Activated B cell treated with CpG ODN at 0.5 μM for 24 hours (primary cell): Measurements from ENCODE around the gene SHISAL2B. TPM values are rescaled to one million over a fixed set of nuclear protein-coding genes. Genes with fewer than 3 reads are reported as not detected.
"Not testable (repeated sequence)": the region's sequence is repeated elsewhere in the genome, so short reads cannot be mapped to it uniquely, and the experiment has no call there.

Source experiments
- ATAC-seq: fragments of 200-7000 bp; cut with Tn5 transposase; one replicate; pipeline ENCODE4 v1.10.0; 2021; ENCODE audit warnings: low read depth, mild to moderate bottlenecking, moderate library complexity
- CTCF ChIA-PET: fragments of 350-600 bp; sonication (Branson Sonifier 250); formaldehyde crosslinking; loops from one replicate; lab custom pipeline; 2021; ENCODE audit warnings: antibody characterized with exemption; lab: Charles Lee
- POLR2A ChIA-PET: fragments of 350-600 bp; sonication (Branson Sonifier 250); formaldehyde crosslinking; loops from one replicate; lab custom pipeline; 2021; ENCODE audit warnings: antibody characterized with exemption; lab: Charles Lee
- DNase-seq: peaks from one replicate; pipeline ENCODE4 v3.0.0; 2022
- H3K27ac Mint-ChIP-seq: one replicate; pipeline ENCODE4 v1.8.0; 2020; ENCODE audit warnings: mixed read lengths
- H3K27me3 Mint-ChIP-seq: one replicate; pipeline ENCODE4 v1.8.0; 2021; ENCODE audit warnings: mixed read lengths
- H3K36me3 Mint-ChIP-seq: one replicate; pipeline ENCODE4 v1.8.0; 2021; ENCODE audit warnings: low read depth, mixed read lengths
- H3K4me1 Mint-ChIP-seq: one replicate; pipeline ENCODE4 v1.8.0; 2021; ENCODE audit warnings: mixed read lengths
- H3K4me3 Mint-ChIP-seq: one replicate; pipeline ENCODE4 v1.8.0; 2020; ENCODE audit warnings: mild to moderate bottlenecking, mixed read lengths
- H3K9me3 Mint-ChIP-seq: one replicate; pipeline ENCODE4 v1.8.0; 2020; ENCODE audit warnings: mixed read lengths
- CTCF ChIP-seq: fragments of 200-600 bp; IDR thresholded peaks from one replicate; pipeline ENCODE4 v1.8.0; 2022; ENCODE audit warnings: antibody characterized with exemption, mild to moderate bottlenecking
- intact Hi-C: fragments of 100-400 bp; cut with micrococcal nuclease; formaldehyde crosslinking; loops from one replicate; pipeline ENCODE4 v1.15.1; 2024
- total RNA-seq: library from RNA; stranded (reverse); gene quantifications from 2 replicates; pipeline ENCODE4 v1.2.3, GENCODE V29; 2022

SHISAL2B gene
- total RNA-seq, 1 donor from 2014 or later = not detected

GRCh38 chr5:64654561-64654938, 35.8 kb upstream of the SHISAL2B start:
- no peak overlapping the region for H3K4me3 Mint-ChIP-seq
- ChIA-PET POLR2A (no interaction called here), CTCF (interaction anchor here (0.8 kb wide), 1 partner anchor 829 kb away, joined by 3 read pairs; no protein-coding TSS in a partner anchor)
- ATAC-seq = no peak
- no peak for TF ChIP-seq CTCF
- peaks cover 14% of the 10 kb centered on the region for H3K9me3 Mint-ChIP-seq
- intact Hi-C loops = no loop called here
- H3K4me1 Mint-ChIP-seq = no peaks in the 10 kb centered on the region
- H3K27ac Mint-ChIP-seq = no peak overlapping the region
- no peak for DNase-seq
- peaks cover 5% of the 10 kb centered on the region for H3K27me3 Mint-ChIP-seq
- no peaks in the 10 kb centered on the region for H3K36me3 Mint-ChIP-seq

GRCh38 chr5:64655596-64655995, 34.7 kb upstream of the SHISAL2B start:
- ATAC-seq = no peak
- ChIA-PET CTCF (no interaction called here), POLR2A (no interaction called here)
- Mint-ChIP-seq H3K36me3 (no peaks in the 10 kb centered on the region), H3K4me1 (no peaks in the 10 kb centered on the region), H3K9me3 (peaks cover 14% of the 10 kb centered on the region), H3K27me3 (peaks cover 5% of the 10 kb centered on the region), H3K4me3 (no peak overlapping the region), H3K27ac (no peak overlapping the region)
- TF ChIP-seq CTCF = no peak
- intact Hi-C loops = no loop called here
- no peak for DNase-seq

GRCh38 chr5:64659289-64659688, 31.0 kb upstream of the SHISAL2B start:
- Mint-ChIP-seq H3K27me3 (peaks cover under 1% of the 10 kb centered on the region), H3K27ac (no peak overlapping the region), H3K4me3 (no peak overlapping the region), H3K9me3 (peaks cover 11% of the 10 kb centered on the region), H3K36me3 (no peaks in the 10 kb centered on the region), H3K4me1 (no peaks in the 10 kb centered on the region)
- POLR2A ChIA-PET = interaction anchor here (0.6 kb wide), 1 partner anchor 775 kb away, joined by 5 read pairs; no protein-coding TSS in a partner anchor
- ATAC-seq (no peak), DNase-seq (no peak)
- intact Hi-C loops = no loop called here
- CTCF ChIA-PET = no interaction called here
- no peak for TF ChIP-seq CTCF

- H3K4me3 Mint-ChIP-seq, H3K36me3 Mint-ChIP-seq, DNase-seq, CTCF ChIA-PET, H3K27me3 Mint-ChIP-seq, intact Hi-C loops, POLR2A ChIA-PET, ATAC-seq, H3K4me1 Mint-ChIP-seq, H3K9me3 Mint-ChIP-seq, H3K27ac Mint-ChIP-seq: not testable (repeated sequence)
These were observed 27.1 kb upstream of the SHISAL2B start for GRCh38 chr5:64663181-64663580.

DNA sequence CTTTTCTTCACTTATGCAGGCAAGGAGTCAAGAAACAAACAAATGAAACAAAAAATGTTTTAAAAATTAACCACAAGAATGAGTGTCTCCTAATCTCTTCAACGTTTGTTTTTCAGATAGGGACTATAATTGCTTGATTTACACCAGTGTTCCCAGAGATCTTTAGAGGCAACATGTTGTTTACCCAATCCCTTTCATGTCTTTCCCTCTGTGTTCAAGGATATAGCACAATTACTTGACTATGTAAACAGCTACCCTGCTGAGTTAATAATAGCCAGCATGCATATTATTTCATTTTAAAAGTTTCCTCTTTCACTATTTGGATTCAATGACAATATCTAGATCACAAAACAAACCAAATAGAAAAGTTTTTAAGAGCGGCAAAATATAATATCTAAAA, 25.1 kb upstream of the SHISAL2B start:
- no peaks in the 10 kb centered on the region for H3K4me1 Mint-ChIP-seq

More for the DNA sequence above, 25.1 kb upstream of the SHISAL2B start:
- no peak for TF ChIP-seq CTCF
- no peak for DNase-seq
- CTCF ChIA-PET = no interaction called here
- POLR2A ChIA-PET = no interaction called here
- Mint-ChIP-seq H3K36me3 (no peaks in the 10 kb centered on the region), H3K27ac (no peak overlapping the region), H3K9me3 (no peaks in the 10 kb centered on the region), H3K27me3 (peaks cover 3% of the 10 kb centered on the region), H3K4me3 (no peak overlapping the region)
- ATAC-seq = no peak
- intact Hi-C loops = no loop called here
